HL-60/S4 treated with retinoic acid at 250 ng/mL for 4 days and 3 days (cell line): ENCODE data around the gene TAAR2.
"Not testable (repeated sequence)": the region's sequence is repeated elsewhere in the genome, so short reads cannot be mapped to it uniquely, and the experiment has no call there.

Source experiments
- in situ Hi-C: fragments of 300-500 bp; cut with MboI; formaldehyde crosslinking; loops from 2 replicates; pipeline ENCODE4 v1.7.0; 2022; ENCODE audit warnings: low sequenced_read_pairs

TAAR2 gene

GRCh38 chr6:132614554-132614953 is 9.5 kb downstream of the TAAR2 start:
- in situ Hi-C loops = no loop called here

GRCh38 chr6:132612449-132613108 is 11.5 kb downstream of the TAAR2 start:
- in situ Hi-C loops = no loop called here

- in situ Hi-C loops = no loop called here
Measured at GRCh38 chr6:132611616-132612015, 12.5 kb downstream of the TAAR2 start.

- in situ Hi-C loops = no loop called here
Measured at GRCh38 chr6:132607544-132608233, 16.4 kb downstream of the TAAR2 start.

GRCh38 chr6:132604635-132605152 is 19.4 kb downstream of the TAAR2 start:
- in situ Hi-C loops = no loop called here

- in situ Hi-C loops = not testable (repeated sequence)
Measured at GRCh38 chr6:132600900-132601299, 23.2 kb downstream of the TAAR2 start.

GRCh38 chr6:132598473-132598872 is 25.6 kb downstream of the TAAR2 start:
- in situ Hi-C loops = no loop called here

- in situ Hi-C loops = no loop called here
Measured at GRCh38 chr6:132596201-132596600, 27.9 kb downstream of the TAAR2 start.

GRCh38 chr6:132592855-132593254 is 31.2 kb downstream of the TAAR2 start:
- in situ Hi-C loops = no loop called here

GRCh38 chr6:132590362-132590761 is 33.7 kb downstream of the TAAR2 start:
- in situ Hi-C loops = no loop called here

GRCh38 chr6:132589454-132589853 is 34.6 kb downstream of the TAAR2 start, which contains the start of gene TAAR5:
TSS of gene TAAR5 (minus strand) at chr6:132589741. CDS start at chr6:132589686, 55 bp downstream.
- in situ Hi-C loops = no loop called here

- in situ Hi-C loops = no loop called here
Measured at GRCh38 chr6:132587424-132587823, 36.7 kb downstream of the TAAR2 start.

GRCh38 chr6:132584698-132585097 is 39.4 kb downstream of the TAAR2 start:
- in situ Hi-C loops = no loop called here

- in situ Hi-C loops = no loop called here
Measured at GRCh38 chr6:132571774-132572173, 52.3 kb downstream of the TAAR2 start.

GRCh38 chr6:132570221-132570777 is 53.8 kb downstream of the TAAR2 start, which contains the start of gene TAAR6:
TSS of gene TAAR6 (plus strand) at chr6:132570322. CDS start at chr6:132570322, 0 bp downstream.
- in situ Hi-C loops = no loop called here

- in situ Hi-C loops = no loop called here
Measured at GRCh38 chr6:132569170-132569569, 54.9 kb downstream of the TAAR2 start.

GRCh38 chr6:132568611-132569010 is 55.5 kb downstream of the TAAR2 start:
- in situ Hi-C loops = no loop called here

GRCh38 chr6:132567566-132567965 is 56.5 kb downstream of the TAAR2 start:
- in situ Hi-C loops = no loop called here
